A549 (cell line): ENCODE results near the gene SLC9A4. TPM values are rescaled to one million over a fixed set of nuclear protein-coding genes. Genes with fewer than 3 reads are reported as not detected.

Experiments used
- ATAC-seq, 2 experiments: fragments of 200-7000 bp in 1 of 2; fragments of >200 bp in 1 of 2; cut with Nextera tagmentation in 1 of 2; cut with Tn5 transposase in 1 of 2; 3 replicates each; pipeline versions ENCODE4 v1.8.0 to v1.9.1; 2018 to 2020; ENCODE audit warnings: mild to moderate bottlenecking in 1 of 2, moderate library complexity in 1 of 2
- CTCF ChIA-PET: fragments of 300-600 bp; sonication (Branson Sonifier 250); formaldehyde crosslinking; extraction: SDS; loops from one replicate; lab custom pipeline; 2021; ENCODE audit warnings: antibody characterized with exemption, inconsistent platforms; lab: Yijun Ruan, JAX
- POLR2A ChIA-PET: fragments of 350-600 bp; formaldehyde crosslinking; extraction: SDS; loops from one replicate; lab custom pipeline; 2021; ENCODE audit warnings: antibody characterized with exemption, inconsistent platforms; lab: Yijun Ruan, JAX
- DNase-seq, 2 experiments: peaks; one replicate each; pipeline versions ENCODE4 v3.0.0 to v3.0.0-alpha.2; 2011 to 2016; ENCODE audit warnings: low read depth in 1 of 2, low spot score in 1 of 2
- FAIRE-seq: peaks from 2 replicates; lab custom pipeline; 2011; peaks lifted over from hg19 to GRCh38; lab: Jason Lieb, UNC
- H3K27ac ChIP-seq, 2 experiments: fragments of >200 bp; sonication (Bioruptor Twin); formaldehyde crosslinking; 3 replicates each; pipeline ENCODE4 v1.5.1; 2016 to 2017
- H3K4me1 ChIP-seq: fragments of >200 bp; sonication (Bioruptor Twin); formaldehyde crosslinking; 3 replicates; pipeline ENCODE4 v1.6.1; 2016
- H3K4me2 ChIP-seq: fragments of >200 bp; sonication (Bioruptor Twin); formaldehyde crosslinking; 3 replicates; pipeline ENCODE4 v1.6.1; 2016
- H3K4me3 ChIP-seq: fragments of >200 bp; sonication (Bioruptor Twin); formaldehyde crosslinking; 3 replicates; pipeline ENCODE4 v1.5.1; 2016
- H3K9me3 ChIP-seq: fragments of >200 bp; sonication (Bioruptor Twin); formaldehyde crosslinking; 3 replicates; pipeline ENCODE4 v1.6.1; 2016
- CBX2 ChIP-seq: fragments of 200-600 bp; sonication (generic); IDR thresholded peaks from 2 replicates; pipeline ENCODE4 v1.6.1; 2016; ENCODE audit warnings: low read depth, mild to moderate bottlenecking, borderline replicate concordance
- CBX8 ChIP-seq: fragments of 200-600 bp; sonication (generic); IDR thresholded peaks from 2 replicates; pipeline ENCODE4 v1.6.1; 2016
- CTCF ChIP-seq: fragments of >200 bp; sonication (Bioruptor Twin); formaldehyde crosslinking; IDR thresholded peaks from 3 replicates; pipeline ENCODE4 v1.5.1; 2016
- ELK1 ChIP-seq: fragments of 150-350 bp; IDR thresholded peaks from 2 replicates; pipeline ENCODE4 v1.6.1; 2014; ENCODE audit warnings: low read depth, mild to moderate bottlenecking, low read length
- ESRRA ChIP-seq: fragments of 150-350 bp; IDR thresholded peaks from 2 replicates; pipeline ENCODE4 v1.6.1; 2014; ENCODE audit warnings: mild to moderate bottlenecking, low read length, borderline replicate concordance
- FOSB ChIP-seq: fragments of 250-450 bp; sonication (Bioruptor Pico); IDR thresholded peaks from 2 replicates; pipeline ENCODE4 v1.5.0; 2020; ENCODE audit warnings: mild to moderate bottlenecking, moderate library complexity
- FOXS1 ChIP-seq: fragments of 250-450 bp; sonication (Bioruptor Pico); IDR thresholded peaks from 2 replicates; pipeline ENCODE4 v1.5.0; 2020; ENCODE audit warnings: mild to moderate bottlenecking, moderate library complexity
- HMGXB4 ChIP-seq: fragments of 250-450 bp; sonication (Bioruptor Pico); IDR thresholded peaks from 2 replicates; pipeline ENCODE4 v1.5.0; 2021; ENCODE audit warnings: mild to moderate bottlenecking, moderate library complexity, borderline replicate concordance
- JUNB ChIP-seq: fragments of >200 bp; sonication (Bioruptor Twin); formaldehyde crosslinking; IDR thresholded peaks from 2 replicates; pipeline ENCODE4 v1.6.1; 2016
- KDM1A ChIP-seq: fragments of 200-600 bp; sonication (generic); IDR thresholded peaks from 2 replicates; pipeline ENCODE4 v1.6.1; 2016; ENCODE audit warnings: low read depth, mild to moderate bottlenecking
- MAFK ChIP-seq: fragments of 450-650 bp; IDR thresholded peaks from 2 replicates; pipeline ENCODE4 v1.6.1; 2014; ENCODE audit not compliant: partially characterized antibody
- MAZ ChIP-seq: fragments of 150-350 bp; IDR thresholded peaks from 2 replicates; pipeline ENCODE4 v1.6.1; 2014; ENCODE audit warnings: antibody characterized with exemption, low read depth, low read length, borderline replicate concordance
- NPAS2 ChIP-seq: fragments of 250-450 bp; sonication (Bioruptor Pico); IDR thresholded peaks from 2 replicates; pipeline ENCODE4 v1.8.0; 2022; ENCODE audit warnings: mild to moderate bottlenecking, moderate library complexity, borderline replicate concordance
- PHF8 ChIP-seq: fragments of 200-600 bp; sonication (generic); IDR thresholded peaks from 2 replicates; pipeline ENCODE4 v1.6.1; 2016; ENCODE audit warnings: low read depth, mild to moderate bottlenecking, antibody characterized with exemption, moderate library complexity, borderline replicate concordance
- RAD21 ChIP-seq, 2 experiments: fragments of >200 bp in 1 of 2; sonication (Bioruptor Twin) in 1 of 2; formaldehyde crosslinking in 1 of 2; IDR thresholded peaks in 1 of 2; conservative IDR thresholded peaks in 1 of 2; 2 replicates in 1 of 2; 3 replicates in 1 of 2; pipeline ENCODE4 v1.6.1; 2012 to 2018; ENCODE audit warnings: inconsistent platforms in 1 of 2
- RARB ChIP-seq: fragments of 250-450 bp; sonication (Bioruptor Pico); IDR thresholded peaks from 2 replicates; pipeline ENCODE4 v1.8.0; 2021; ENCODE audit warnings: mild to moderate bottlenecking, moderate library complexity
- TFCP2L1 ChIP-seq: fragments of 250-450 bp; sonication (Bioruptor Pico); IDR thresholded peaks from 2 replicates; pipeline ENCODE4 v1.5.0; 2021; ENCODE audit warnings: mild to moderate bottlenecking
- USF2 ChIP-seq: fragments of 450-650 bp; IDR thresholded peaks from 2 replicates; pipeline ENCODE4 v1.6.1; 2014; ENCODE audit warnings: antibody characterized with exemption
- ZFP36 ChIP-seq: fragments of 450-650 bp; IDR thresholded peaks from 2 replicates; pipeline ENCODE4 v1.6.1; 2014; ENCODE audit warnings: borderline replicate concordance; ENCODE audit not compliant: partially characterized antibody
- WGBS: methylation state at CpG from one replicate; pipeline ENCODE4 v1.1.6; 2017; ENCODE audit errors: missing lambda C conversion rate; 5-methylcytosine and 5-hydroxymethylcytosine counted together
- polyA plus RNA-seq, 4 experiments: library from polyadenylated mRNA; depleted of rRNA in 3 of 4; stranded (reverse); fragments of >200 nt; fragmentation: RNase III in 1 of 4; extraction: RNeasy Plus Mini Kit Qiagen cat#74134 plus additional on column Dnase treatment in 1 of 4; gene quantifications; 2 replicates in 3 of 4; 3 replicates in 1 of 4; pipeline ENCODE4 v1.2.3, GENCODE V29; 2011 to 2017

The SLC9A4 gene
- polyA plus RNA-seq, 2 of the 4 experiments (the other 2 are of a cell fraction), result not detected

DNA sequence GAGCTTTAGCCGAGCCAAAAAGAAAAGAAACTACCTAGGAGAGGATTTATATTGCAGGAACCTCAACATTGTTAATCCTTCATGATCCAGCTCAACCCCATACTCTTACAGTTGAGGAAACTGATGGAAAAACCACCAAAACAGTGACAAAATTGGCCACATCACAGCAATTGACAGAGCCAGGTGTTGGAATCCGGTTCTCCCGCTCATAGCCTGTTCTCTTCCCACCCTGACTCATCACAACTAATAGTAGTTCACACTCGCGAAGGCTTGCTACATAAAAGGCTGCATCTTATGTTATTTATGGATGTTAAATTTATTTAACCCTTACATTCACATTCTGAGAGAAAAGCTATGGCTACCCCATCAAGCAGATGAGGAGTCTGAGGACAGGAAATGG lies 33.7 kb downstream of the SLC9A4 start:
- H3K4me3 ChIP-seq, result no peak overlapping the region
- H3K4me1 ChIP-seq, result no peaks in the 10 kb centered on the region
- H3K4me2 ChIP-seq, result no peak overlapping the region
- POLR2A ChIA-PET, result no interaction called here
- FAIRE-seq, result no peak
- DNase-seq, result no peak
- TF ChIP-seq MAZ, result no peak
- no peak for TF ChIP-seq JUNB
- TF ChIP-seq CBX8, result no peak
- TF ChIP-seq KDM1A, result no peak
- no peak for TF ChIP-seq CTCF
- no peak for TF ChIP-seq FOXS1 (CRISPR knock-in tag)
- TF ChIP-seq ESRRA, result no peak
- no peak for TF ChIP-seq HMGXB4
- TF ChIP-seq NPAS2 (CRISPR knock-in tag), result no peak
- TF ChIP-seq FOSB (CRISPR knock-in tag), result no peak
- no peak for TF ChIP-seq RAD21 (conservative IDR thresholded peaks at IDR 0.05 in 1 of 2, IDR thresholded peaks at IDR 0.05 in 1 of 2)
- no peak for TF ChIP-seq USF2
- TF ChIP-seq PHF8, result no peak
- TF ChIP-seq, all 56 proteins: peak for 0
- WGBS, result 73% methylated on average over 5 of the region's 5 CpGs
- CTCF ChIA-PET, result interaction anchor here (1.1 to 2.4 kb wide), 2 partner anchors 34 to 197 kb away, joined by 3 to 9 read pairs; partner anchors contain the start of gene SLC9A4
- no peaks in the 10 kb centered on the region for H3K9me3 ChIP-seq
- no peak for ATAC-seq
- no peak overlapping the region for H3K27ac ChIP-seq

DNA sequence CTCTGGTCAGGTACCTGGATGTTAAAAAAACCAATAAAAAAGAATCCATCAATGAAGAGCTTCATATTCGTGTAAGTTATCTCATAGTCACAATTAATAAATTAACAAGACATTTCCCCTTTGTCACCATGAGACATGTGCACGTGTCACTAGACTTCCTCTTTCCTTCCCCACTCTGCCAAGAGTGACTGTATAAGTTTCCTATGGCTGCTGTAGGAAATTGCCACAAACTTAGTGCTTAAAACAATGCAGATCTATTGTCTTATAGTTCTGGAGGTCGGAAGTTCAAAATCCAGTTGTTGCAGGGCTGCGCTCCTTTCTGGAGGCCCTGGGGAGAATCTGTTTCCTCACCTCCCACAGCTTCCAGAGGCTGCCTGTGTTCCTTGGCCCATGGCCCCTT lies 35.8 kb downstream of the SLC9A4 start:
- ChIA-PET CTCF (interaction anchor here (2.3 kb wide), 1 partner anchor 36 kb away, joined by 8 read pairs; the partner anchor contains the start of gene SLC9A4), POLR2A (no interaction called here)
- H3K4me3 ChIP-seq, result no peak overlapping the region
- WGBS, result 60% methylated on average over 4 of the region's 4 CpGs
- no peak overlapping the region for H3K4me2 ChIP-seq
- peaks cover 7% of the 10 kb centered on the region for H3K4me1 ChIP-seq
- DNase-seq, result no peak
- FAIRE-seq, result no peak
- TF ChIP-seq CBX2 (no peak), RARB (CRISPR knock-in tag) (no peak), FOXS1 (CRISPR knock-in tag) (no peak), MAFK (no peak), ZFP36 (no peak), KDM1A (no peak), ELK1 (no peak), TFCP2L1 (CRISPR knock-in tag) (no peak), FOSB (CRISPR knock-in tag) (no peak)
- H3K9me3 ChIP-seq, result no peaks in the 10 kb centered on the region
- no peak overlapping the region for H3K27ac ChIP-seq
- no peak for ATAC-seq
